K562 (cell line): ENCODE results near the gene SUPT3H. TPM values are rescaled to one million over a fixed set of nuclear protein-coding genes. Genes with fewer than 3 reads are reported as not detected.

Source experiments
- BCOR ChIP-seq: fragments of 450-650 bp; IDR thresholded peaks from 2 replicates; pipeline ENCODE4 v1.6.1; 2016
- BRCA1 ChIP-seq, 2 experiments: fragments of 450-650 bp in 1 of 2; sonication (generic) in 1 of 2; formaldehyde crosslinking in 1 of 2; IDR thresholded peaks; 2 replicates each; pipeline versions ENCODE4 v1.5.0 to v1.6.1; 2017 to 2020; ENCODE audit warnings: mild to moderate bottlenecking in 1 of 2, missing genetic modification reagents in 1 of 2
- DACH1 ChIP-seq: fragments of 450-650 bp; IDR thresholded peaks from 2 replicates; pipeline ENCODE4 v1.6.1; 2018; ENCODE audit not compliant: partially characterized antibody
- FOXA1 ChIP-seq: fragments of 450-650 bp; IDR thresholded peaks from 2 replicates; pipeline ENCODE4 v1.6.1; 2016; ENCODE audit warnings: mild to moderate bottlenecking, borderline replicate concordance
- GABPB1 ChIP-seq: sonication (generic); formaldehyde crosslinking; IDR thresholded peaks from 2 replicates; pipeline ENCODE4 v1.8.0; 2022; ENCODE audit warnings: mild to moderate bottlenecking, missing genetic modification reagents
- HDAC8 ChIP-seq: fragments of 450-650 bp; IDR thresholded peaks from 2 replicates; pipeline ENCODE4 v1.6.1; 2016; ENCODE audit warnings: mild to moderate bottlenecking, missing genetic modification characterization, moderate library complexity, missing compliant biosample characterization
- NR2F6 ChIP-seq: fragments of 450-650 bp; formaldehyde crosslinking; IDR thresholded peaks from 2 replicates; pipeline ENCODE4 v1.4.0; 2020; ENCODE audit warnings: mild to moderate bottlenecking
- SP1 ChIP-seq: sonication (generic); formaldehyde crosslinking; IDR thresholded peaks from 2 replicates; pipeline ENCODE4 v1.8.1; 2022; ENCODE audit warnings: mild to moderate bottlenecking, missing genetic modification reagents
- TARDBP ChIP-seq: fragments of 450-650 bp; IDR thresholded peaks from 2 replicates; pipeline ENCODE4 v1.6.1; 2016
- ZKSCAN1 ChIP-seq: fragments of 150-350 bp; IDR thresholded peaks from 2 replicates; pipeline ENCODE4 v1.6.1; 2016; ENCODE audit warnings: low read depth, low read length
- ZNF12 ChIP-seq: sonication (generic); formaldehyde crosslinking; IDR thresholded peaks from 2 replicates; pipeline ENCODE4 v1.4.0; 2020; ENCODE audit warnings: mild to moderate bottlenecking, missing genetic modification reagents
- ZNF592 ChIP-seq: fragments of 450-650 bp; IDR thresholded peaks from 2 replicates; pipeline ENCODE4 v1.6.1; 2017; ENCODE audit warnings: antibody characterized with exemption, mild to moderate bottlenecking
- ZNF668 ChIP-seq: fragments of 250-450 bp; sonication (Bioruptor Pico); IDR thresholded peaks from 2 replicates; pipeline ENCODE4 v1.8.0; 2022; ENCODE audit warnings: mild to moderate bottlenecking, inconsistent platforms
- polyA plus RNA-seq, 8 experiments: library from polyadenylated mRNA; depleted of rRNA in 4 of 8; stranded (reverse) in 5 of 8; unstranded in 3 of 8; fragments of >200 nt; fragmentation: Nextera tagmentation in 2 of 8; fragmentation: Illumina TruSeq in 1 of 8; extraction: Ambion mirVana in 2 of 8; extraction: Trizol in 1 of 8; gene quantifications; 2 replicates each; pipeline versions ENCODE4 v1.2.1 to v1.2.3, GENCODE V29; 2011 to 2014; ENCODE audit warnings: inconsistent platforms in 1 of 8, missing spikeins in 1 of 8
- total RNA-seq, 7 experiments: library from RNA; depleted of rRNA in 6 of 7; stranded (reverse); fragments of >200 nt in 6 of 7; fragmentation: Illumina TruSeq in 2 of 7; extraction: Trizol in 2 of 7; gene quantifications; 2 replicates each; pipeline versions ENCODE4 v1.2.1 to v1.2.3, GENCODE V29; 2011 to 2021; ENCODE audit warnings: low replicate concordance in 1 of 7
- TF ChIP-seq, protein P1 (sequence below): fragments of 450-650 bp; IDR thresholded peaks from 2 replicates; pipeline ENCODE4 v1.6.1; 2018; ENCODE audit not compliant: partially characterized antibody
- TF ChIP-seq, protein P2 (sequence below): fragments of 450-650 bp; formaldehyde crosslinking; IDR thresholded peaks from 2 replicates; pipeline ENCODE4 v1.4.0; 2020; ENCODE audit warnings: mild to moderate bottlenecking, moderate library complexity

Gene SUPT3H
- total and polyA plus RNA-seq, 9 of the 15 experiments (the other 6 are each of a cell fraction or from before 2014, with no cell fraction given), result 7.2 to 16.3 (median 11.9) TPM

DNA sequence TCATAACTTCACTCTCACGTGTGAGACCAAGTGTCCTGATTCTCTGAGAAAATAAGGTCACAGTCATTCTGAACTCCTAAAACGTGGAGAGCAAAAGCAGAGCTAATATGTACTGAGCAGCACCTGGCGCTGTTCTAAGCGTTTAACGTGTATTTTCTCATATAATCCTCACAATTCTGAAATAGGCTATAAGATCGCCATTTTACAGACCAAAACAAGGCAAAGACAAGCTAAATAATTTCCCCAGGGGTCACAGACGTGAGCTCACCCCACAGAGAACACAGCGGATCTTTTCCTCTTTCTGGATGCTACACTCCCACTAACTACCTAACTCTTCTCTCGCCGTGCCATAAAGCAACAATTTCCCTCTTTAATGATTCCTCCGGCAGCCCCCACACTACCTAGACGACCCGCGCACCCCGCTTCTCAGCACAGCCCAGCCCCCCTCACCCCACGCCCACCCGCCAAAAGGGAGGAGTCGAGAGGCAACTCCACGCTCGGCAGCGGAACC is 636 bp downstream of the SUPT3H start (continued):
- peak; percentile 26; the same call in 1 of the 2 replicates for TF ChIP-seq ZNF12 (CRISPR knock-in tag)
- no peak; the same call in 1 of the 2 replicates for TF ChIP-seq GABPB1 (CRISPR knock-in tag)
- TF ChIP-seq BRCA1 (IDR thresholded peaks at IDR 0.05), result no peak
- TF ChIP-seq BRCA1 (CRISPR knock-in tag; IDR thresholded peaks at IDR 0.05), result no peak
- 0 out of 2 replicates have a peak, but pooled peaks have one; percentile 32 for TF ChIP-seq SP1 (CRISPR knock-in tag)
- no peak for TF ChIP-seq TARDBP
- TF ChIP-seq, protein P1, sequence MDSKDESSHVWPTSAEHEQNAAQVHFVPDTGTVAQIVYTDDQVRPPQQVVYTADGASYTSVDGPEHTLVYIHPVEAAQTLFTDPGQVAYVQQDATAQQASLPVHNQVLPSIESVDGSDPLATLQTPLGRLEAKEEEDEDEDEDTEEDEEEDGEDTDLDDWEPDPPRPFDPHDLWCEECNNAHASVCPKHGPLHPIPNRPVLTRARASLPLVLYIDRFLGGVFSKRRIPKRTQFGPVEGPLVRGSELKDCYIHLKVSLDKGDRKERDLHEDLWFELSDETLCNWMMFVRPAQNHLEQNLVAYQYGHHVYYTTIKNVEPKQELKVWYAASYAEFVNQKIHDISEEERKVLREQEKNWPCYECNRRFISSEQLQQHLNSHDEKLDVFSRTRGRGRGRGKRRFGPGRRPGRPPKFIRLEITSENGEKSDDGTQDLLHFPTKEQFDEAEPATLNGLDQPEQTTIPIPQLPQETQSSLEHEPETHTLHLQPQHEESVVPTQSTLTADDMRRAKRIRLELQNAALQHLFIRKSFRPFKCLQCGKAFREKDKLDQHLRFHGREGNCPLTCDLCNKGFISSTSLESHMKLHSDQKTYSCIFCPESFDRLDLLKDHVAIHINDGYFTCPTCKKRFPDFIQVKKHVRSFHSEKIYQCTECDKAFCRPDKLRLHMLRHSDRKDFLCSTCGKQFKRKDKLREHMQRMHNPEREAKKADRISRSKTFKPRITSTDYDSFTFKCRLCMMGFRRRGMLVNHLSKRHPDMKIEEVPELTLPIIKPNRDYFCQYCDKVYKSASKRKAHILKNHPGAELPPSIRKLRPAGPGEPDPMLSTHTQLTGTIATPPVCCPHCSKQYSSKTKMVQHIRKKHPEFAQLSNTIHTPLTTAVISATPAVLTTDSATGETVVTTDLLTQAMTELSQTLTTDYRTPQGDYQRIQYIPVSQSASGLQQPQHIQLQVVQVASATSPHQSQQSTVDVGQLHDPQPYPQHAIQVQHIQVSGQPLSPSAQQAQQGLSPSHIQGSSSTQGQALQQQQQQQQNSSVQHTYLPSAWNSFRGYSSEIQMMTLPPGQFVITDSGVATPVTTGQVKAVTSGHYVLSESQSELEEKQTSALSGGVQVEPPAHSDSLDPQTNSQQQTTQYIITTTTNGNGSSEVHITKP, result no peak
- no peak for TF ChIP-seq ZKSCAN1
- no peak for TF ChIP-seq NR2F6 (CRISPR knock-in tag)
- TF ChIP-seq FOXA1, result no peak
- TF ChIP-seq HDAC8, result no peak
- no peak for TF ChIP-seq DACH1
- TF ChIP-seq ZNF668 (CRISPR knock-in tag), result no peak
- TF ChIP-seq, protein P2, sequence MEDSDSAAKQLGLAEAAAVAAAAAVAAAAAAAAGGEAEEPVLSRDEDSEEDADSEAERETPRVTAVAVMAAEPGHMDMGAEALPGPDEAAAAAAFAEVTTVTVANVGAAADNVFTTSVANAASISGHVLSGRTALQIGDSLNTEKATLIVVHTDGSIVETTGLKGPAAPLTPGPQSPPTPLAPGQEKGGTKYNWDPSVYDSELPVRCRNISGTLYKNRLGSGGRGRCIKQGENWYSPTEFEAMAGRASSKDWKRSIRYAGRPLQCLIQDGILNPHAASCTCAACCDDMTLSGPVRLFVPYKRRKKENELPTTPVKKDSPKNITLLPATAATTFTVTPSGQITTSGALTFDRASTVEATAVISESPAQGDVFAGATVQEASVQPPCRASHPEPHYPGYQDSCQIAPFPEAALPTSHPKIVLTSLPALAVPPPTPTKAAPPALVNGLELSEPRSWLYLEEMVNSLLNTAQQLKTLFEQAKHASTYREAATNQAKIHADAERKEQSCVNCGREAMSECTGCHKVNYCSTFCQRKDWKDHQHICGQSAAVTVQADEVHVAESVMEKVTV (CRISPR knock-in tag), result no peak
- TF ChIP-seq ZNF592, result 0 out of 2 replicates have a peak, but pooled peaks have one; percentile 24
- no peak for TF ChIP-seq BCOR
